ENCODE data around the gene NEK11. TPM values are rescaled to one million over a fixed set of nuclear protein-coding genes. Genes with fewer than 3 reads are reported as not detected.

The NEK11 gene
- total RNA-seq, 1 donor from 2014 or later = 10.2 TPM

GRCh38 chr3:130992344-130992743 is 34.3 kb upstream of the NEK11 start:
- H3K9me3 ChIP-seq = no peaks in the 10 kb centered on the region
- intact Hi-C loops (cut with DNase I) = no loop called here
- ATAC-seq (no peak), DNase-seq (no peak)
- peaks cover 40% of the 10 kb centered on the region for H3K36me3 ChIP-seq
- TF ChIP-seq CTCF (IDR thresholded peaks at IDR 0.05) = no peak
- no peaks in the 10 kb centered on the region for H3K4me1 ChIP-seq
- no peaks in the 10 kb centered on the region for H3K27me3 ChIP-seq (ENCODE audit: low read depth)
- no peak overlapping the region for H3K4me3 ChIP-seq
- H3K27ac ChIP-seq = no peak overlapping the region

GRCh38 chr3:130997289-130997688 is 29.4 kb upstream of the NEK11 start:
- intact Hi-C loops (cut with DNase I) = no loop called here
- H3K36me3 ChIP-seq = peaks cover 67% of the 10 kb centered on the region
- TF ChIP-seq CTCF (IDR thresholded peaks at IDR 0.05) = no peak
- no peaks in the 10 kb centered on the region for H3K27me3 ChIP-seq (ENCODE audit: low read depth)
- H3K4me1 ChIP-seq = no peaks in the 10 kb centered on the region
- ATAC-seq = no peak
- no peaks in the 10 kb centered on the region for H3K9me3 ChIP-seq
- H3K4me3 ChIP-seq = no peak overlapping the region
- no peak overlapping the region for H3K27ac ChIP-seq
- DNase-seq = no peak

GRCh38 chr3:131001071-131001470 is 25.6 kb upstream of the NEK11 start:
- Histone ChIP-seq H3K27ac (no peak overlapping the region), H3K9me3 (no peaks in the 10 kb centered on the region), H3K4me3 (no peak overlapping the region), H3K4me1 (no peaks in the 10 kb centered on the region), H3K27me3 (ENCODE audit: low read depth) (no peaks in the 10 kb centered on the region), H3K36me3 (peaks cover 61% of the 10 kb centered on the region)
- TF ChIP-seq CTCF (IDR thresholded peaks at IDR 0.05) = no peak
- intact Hi-C loops (cut with DNase I) = no loop called here
- DNase-seq = no peak
- no peak for ATAC-seq

GRCh38 chr3:131004603-131005002 is 22.1 kb upstream of the NEK11 start:
- no peak for ATAC-seq
- DNase-seq = no peak

DNA sequence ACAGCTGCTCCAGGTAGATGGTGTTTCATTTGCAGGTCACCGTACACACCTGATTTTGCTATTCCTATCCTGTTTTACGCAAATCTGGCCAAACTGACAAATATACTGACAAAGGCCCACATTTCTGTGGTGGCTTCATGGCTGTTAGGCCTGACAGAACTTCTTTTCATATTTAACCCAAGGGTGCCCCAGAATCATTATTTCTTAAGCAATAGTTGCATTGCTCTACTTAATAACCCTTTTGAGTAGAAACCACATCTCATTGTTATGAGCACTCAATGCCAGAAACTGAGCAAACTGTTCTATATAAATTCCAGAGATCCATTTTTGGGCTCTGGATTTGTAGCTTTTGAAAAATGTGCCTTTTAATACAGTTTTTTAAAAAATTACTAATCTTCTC is 19.4 kb upstream of the NEK11 start:
- H3K36me3 ChIP-seq = peaks cover 68% of the 10 kb centered on the region
- ATAC-seq = no peak
- no peaks in the 10 kb centered on the region for H3K9me3 ChIP-seq

More at GRCh38 chr3:131004603-131005002, 22.1 kb upstream of the NEK11 start:
- intact Hi-C loops (cut with DNase I) = no loop called here
- peaks cover 63% of the 10 kb centered on the region for H3K36me3 ChIP-seq
- no peak overlapping the region for H3K27ac ChIP-seq
- H3K9me3 ChIP-seq = no peaks in the 10 kb centered on the region
- no peak for TF ChIP-seq CTCF (IDR thresholded peaks at IDR 0.05)
- H3K4me1 ChIP-seq = no peaks in the 10 kb centered on the region
- H3K4me3 ChIP-seq = no peak overlapping the region
- H3K27me3 ChIP-seq (ENCODE audit: low read depth) = no peaks in the 10 kb centered on the region

More for the DNA sequence above, 19.4 kb upstream of the NEK11 start:
- Histone ChIP-seq H3K4me3 (no peak overlapping the region), H3K4me1 (no peaks in the 10 kb centered on the region), H3K27ac (no peak overlapping the region), H3K27me3 (ENCODE audit: low read depth) (no peaks in the 10 kb centered on the region)
- intact Hi-C loops (cut with DNase I) = no loop called here
- no peak for TF ChIP-seq CTCF (IDR thresholded peaks at IDR 0.05)
- no peak for DNase-seq
